Caki2 (cell line): ENCODE measurements around the gene EGF. TPM values are rescaled to one million over a fixed set of nuclear protein-coding genes. Genes with fewer than 3 reads are reported as not detected.

ENCODE experiments used
- DNase-seq: peaks from one replicate; pipeline ENCODE4 v3.0.0-alpha.2; 2015; ENCODE audit warnings: low read depth
- in situ Hi-C: cut with HindIII; loops from 2 replicates; pipeline ENCODE4 v1.10.0; 2016; ENCODE audit warnings: low sequenced_read_pairs, low pct_unique_long_range_greater_than_20kb, mixed read lengths
- total RNA-seq: library from RNA; depleted of rRNA; stranded (reverse); fragments of >200 nt; shearing (Covaris generic); gene quantifications from 2 replicates; pipeline ENCODE4 v1.2.3, GENCODE V29; 2014; ENCODE audit warnings: low replicate concordance; rRNA removed

EGF gene
- total RNA-seq, 1 experiment from 2014 or later = 8.8 TPM

- in situ Hi-C loops = no loop called here
- DNase-seq = peak; percentile 22
Observed at GRCh38 chr4:110049951-110050925, 137.6 kb downstream of the EGF start.

- DNase-seq = peak; percentile 90
- in situ Hi-C loops = no loop called here
Observed at GRCh38 chr4:110055158-110055768, 142.6 kb downstream of the EGF start.

- in situ Hi-C loops = no loop called here
- DNase-seq = no peak
Observed at GRCh38 chr4:110058677-110059076, 146.0 kb downstream of the EGF start.

- in situ Hi-C loops = no loop called here
Observed at GRCh38 chr4:110059556-110060191, 147.0 kb downstream of the EGF start.

GRCh38 chr4:110061076-110061475, 148.4 kb downstream of the EGF start:
- no peak for DNase-seq
- in situ Hi-C loops = no loop called here

More at GRCh38 chr4:110059556-110060191, 147.0 kb downstream of the EGF start:
- no peak for DNase-seq

Other genes with a start within 250 kb of the EGF start
- 32.7 and 34.1 TPM in 2 replicates for gene CASP6, start 209.4 kb upstream of the EGF start, total RNA-seq
- 11.4 and 17.3 TPM in 2 replicates for gene PLA2G12A, start 182.8 kb upstream of the EGF start, total RNA-seq
- gene CFI, start 110.9 kb upstream of the EGF start, total RNA-seq = 1.6 TPM in 1 of 2 replicates, not detected in the other
- 0.93 and 11.9 TPM in 2 replicates for gene GAR1, start 97.1 kb upstream of the EGF start, total RNA-seq
- gene RRH, start 84.9 kb upstream of the EGF start, total RNA-seq = not detected in 2 replicates
- gene LRIT3, start 64.8 kb upstream of the EGF start, total RNA-seq = not detected in 2 replicates